Smooth muscle cell (in vitro differentiated cells): ENCODE measurements around the gene TTBK1. TPM values are rescaled to one million over a fixed set of nuclear protein-coding genes. Genes with fewer than 3 reads are reported as not detected.
A peak's percentile ranks its signal among the peaks of the same experiment; 100 is the strongest.

Experiments
- DNase-seq: peaks from one replicate; lab custom pipeline; 2025; ENCODE audit not compliant: unreplicated experiment; lab: John Stamatoyannopoulos, UW
- H2AFZ ChIP-seq: fragments of 200-600 bp; sonication (generic); 2 replicates; pipeline ENCODE4 v1.6.0; 2016; ENCODE audit warnings: antibody characterized with exemption, low read depth, mild to moderate bottlenecking
- H3F3A ChIP-seq: fragments of 200-600 bp; sonication (generic); 2 replicates; pipeline ENCODE4 v1.6.0; 2017; ENCODE audit warnings: antibody characterized with exemption, low read depth
- H3K27ac ChIP-seq: fragments of 200-600 bp; sonication (generic); 2 replicates; pipeline ENCODE4 v1.5.1; 2016; ENCODE audit warnings: low read depth, mild to moderate bottlenecking
- H3K27me3 ChIP-seq: fragments of 200-600 bp; sonication (generic); 2 replicates; pipeline ENCODE4 v1.6.1; 2016; ENCODE audit warnings: low read depth, mild to moderate bottlenecking
- H3K36me3 ChIP-seq: fragments of 200-600 bp; sonication (generic); 2 replicates; pipeline ENCODE4 v1.5.1; 2016; ENCODE audit warnings: low read depth
- H3K4me1 ChIP-seq: fragments of 200-600 bp; sonication (generic); 2 replicates; pipeline ENCODE4 v1.5.1; 2016; ENCODE audit warnings: low read depth
- H3K4me2 ChIP-seq: fragments of 200-600 bp; sonication (generic); 2 replicates; pipeline ENCODE4 v1.6.0; 2016; ENCODE audit warnings: mild to moderate bottlenecking
- H3K4me3 ChIP-seq: fragments of 200-600 bp; sonication (generic); 2 replicates; pipeline ENCODE4 v1.5.1; 2016; ENCODE audit warnings: mild to moderate bottlenecking
- H3K79me2 ChIP-seq: fragments of 200-600 bp; sonication (generic); 2 replicates; pipeline ENCODE4 v1.6.0; 2016; ENCODE audit warnings: low read depth, mild to moderate bottlenecking
- H3K9ac ChIP-seq: fragments of 200-600 bp; sonication (generic); 2 replicates; pipeline ENCODE4 v1.6.0; 2016; ENCODE audit warnings: low read depth
- H3K9me3 ChIP-seq: fragments of 200-600 bp; sonication (generic); replicated peaks from 2 replicates; pipeline ENCODE4 v1.5.1; 2016; ENCODE audit warnings: low read depth
- H4K20me1 ChIP-seq: fragments of 200-600 bp; sonication (generic); 2 replicates; pipeline ENCODE4 v1.6.0; 2016; ENCODE audit warnings: low read depth
- WGBS: methylation state at CpG from one replicate; pipeline ENCODE4 v1.1.7; 2016; ENCODE audit warnings: low lambda C conversion rate; 5-methylcytosine and 5-hydroxymethylcytosine counted together
- polyA plus RNA-seq: library from polyadenylated mRNA; unstranded; fragments of >200 nt; fragmentation: Nextera tagmentation; extraction: Ambion mirVana; gene quantifications from 2 replicates; pipeline ENCODE4 v1.2.1, GENCODE V29; 2016
- total RNA-seq: library from RNA; depleted of rRNA; stranded (reverse); fragments of >200 nt; gene quantifications from 2 replicates; pipeline ENCODE4 v1.2.3, GENCODE V29; 2014
- TF ChIP-seq, protein P1 (sequence below): fragments of 200-600 bp; sonication (generic); IDR thresholded peaks from 2 replicates; pipeline ENCODE4 v1.5.1; 2017; ENCODE audit warnings: borderline replicate concordance, mild to moderate bottlenecking, antibody characterized with exemption; ENCODE audit not compliant: insufficient read depth, poor library complexity, severe bottlenecking

TTBK1 gene
- total and polyA plus RNA-seq, 2 experiments from 2014 or later: not detected

DNA sequence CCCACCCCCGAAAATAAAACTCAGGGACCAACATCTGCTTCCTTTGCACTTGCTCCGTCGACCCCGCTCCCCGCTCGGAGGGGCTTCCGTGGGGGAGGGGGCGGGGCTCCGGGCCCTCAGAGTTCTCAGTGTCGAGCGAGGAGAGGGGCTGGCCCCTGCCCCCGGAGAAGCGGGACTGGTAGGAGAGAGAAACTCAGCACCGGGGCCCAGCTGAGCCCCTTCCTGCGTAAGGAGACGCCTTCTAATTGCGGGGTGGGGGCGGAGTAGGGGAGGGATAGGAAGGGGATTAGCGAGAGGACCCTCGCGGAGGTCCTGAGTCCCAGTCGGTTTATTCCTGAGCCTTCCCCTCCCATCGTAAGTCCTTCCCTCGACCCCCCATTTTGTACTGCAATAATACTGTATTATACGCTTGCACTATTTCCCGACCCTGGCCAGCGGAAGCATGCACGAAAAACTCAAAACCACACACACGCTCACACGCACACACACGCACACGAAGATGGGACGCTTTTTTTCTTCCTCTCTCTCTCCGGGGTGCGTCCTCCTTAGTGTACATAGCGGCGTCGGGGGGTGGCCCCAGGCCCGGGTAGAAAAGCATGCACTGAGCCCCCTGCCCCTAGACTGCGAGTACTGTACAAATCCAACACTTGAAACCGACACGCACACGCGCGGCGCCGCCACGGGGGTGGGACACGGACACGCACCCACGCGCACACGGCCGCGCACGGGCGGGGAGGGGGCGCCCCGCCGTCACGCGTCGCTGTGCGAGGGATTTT, 32.7 kb downstream of the TTBK1 start:
- no peaks in the 10 kb centered on the region for H3K36me3 ChIP-seq
- peaks cover 36% of the 10 kb centered on the region for H3K27me3 ChIP-seq
- 21% methylated on average over 52 of the region's 64 CpGs for WGBS
- peaks cover 17% of the 10 kb centered on the region for H3K4me1 ChIP-seq
- no peak for DNase-seq
- peak overlapping the region; percentile 84 for H3K4me2 ChIP-seq
- peak overlapping the region; percentile 54 for H3K4me3 ChIP-seq
- no peaks in the 10 kb centered on the region for H3K9me3 ChIP-seq
- no peaks in the 10 kb centered on the region for H4K20me1 ChIP-seq
- no peak overlapping the region for H3K9ac ChIP-seq
- TF ChIP-seq, protein P1, sequence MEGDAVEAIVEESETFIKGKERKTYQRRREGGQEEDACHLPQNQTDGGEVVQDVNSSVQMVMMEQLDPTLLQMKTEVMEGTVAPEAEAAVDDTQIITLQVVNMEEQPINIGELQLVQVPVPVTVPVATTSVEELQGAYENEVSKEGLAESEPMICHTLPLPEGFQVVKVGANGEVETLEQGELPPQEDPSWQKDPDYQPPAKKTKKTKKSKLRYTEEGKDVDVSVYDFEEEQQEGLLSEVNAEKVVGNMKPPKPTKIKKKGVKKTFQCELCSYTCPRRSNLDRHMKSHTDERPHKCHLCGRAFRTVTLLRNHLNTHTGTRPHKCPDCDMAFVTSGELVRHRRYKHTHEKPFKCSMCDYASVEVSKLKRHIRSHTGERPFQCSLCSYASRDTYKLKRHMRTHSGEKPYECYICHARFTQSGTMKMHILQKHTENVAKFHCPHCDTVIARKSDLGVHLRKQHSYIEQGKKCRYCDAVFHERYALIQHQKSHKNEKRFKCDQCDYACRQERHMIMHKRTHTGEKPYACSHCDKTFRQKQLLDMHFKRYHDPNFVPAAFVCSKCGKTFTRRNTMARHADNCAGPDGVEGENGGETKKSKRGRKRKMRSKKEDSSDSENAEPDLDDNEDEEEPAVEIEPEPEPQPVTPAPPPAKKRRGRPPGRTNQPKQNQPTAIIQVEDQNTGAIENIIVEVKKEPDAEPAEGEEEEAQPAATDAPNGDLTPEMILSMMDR: no peak
- no peaks in the 10 kb centered on the region for H3F3A ChIP-seq
- H2AFZ ChIP-seq: no peak overlapping the region
- H3K27ac ChIP-seq: no peak overlapping the region
- H3K79me2 ChIP-seq: no peaks in the 10 kb centered on the region

DNA sequence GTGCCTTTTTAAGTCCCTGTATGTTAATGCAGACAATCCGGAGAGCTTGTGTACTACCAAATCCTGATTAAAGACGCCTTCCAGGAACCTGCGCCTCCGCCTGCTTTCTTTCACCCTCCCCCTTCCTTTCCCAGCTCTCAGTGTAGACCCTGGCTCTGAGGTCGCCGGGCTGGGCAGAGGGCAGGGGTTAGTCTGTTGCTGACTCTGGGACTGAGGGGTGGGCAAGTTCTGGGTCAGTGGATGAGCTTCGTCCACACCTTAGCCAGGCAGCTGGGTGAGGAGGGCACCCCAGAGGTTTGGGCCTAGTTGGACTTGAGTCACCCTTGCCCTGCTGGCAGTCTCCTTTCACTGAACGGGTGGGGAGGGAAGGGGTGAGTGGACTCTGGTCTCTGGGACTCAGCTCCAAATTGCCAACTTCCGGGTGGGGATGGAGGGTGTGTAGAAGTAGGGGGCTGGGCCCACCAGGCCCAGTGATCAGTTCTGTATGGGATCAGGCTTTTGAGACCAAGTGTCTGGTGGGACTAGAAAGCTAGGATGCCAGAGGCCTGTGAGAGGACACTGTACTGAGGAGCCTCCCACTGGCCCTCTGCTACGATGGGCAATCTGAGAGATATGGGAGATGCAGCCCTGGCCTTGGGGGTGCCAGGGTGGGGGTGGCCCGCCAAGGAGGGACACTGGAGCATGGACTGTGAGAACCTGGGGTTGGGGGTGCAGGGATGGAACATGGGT, 33.5 kb downstream of the TTBK1 start:
- no peak overlapping the region for H3K4me3 ChIP-seq
- no peaks in the 10 kb centered on the region for H4K20me1 ChIP-seq
- peaks cover 17% of the 10 kb centered on the region for H3K4me1 ChIP-seq
- no peaks in the 10 kb centered on the region for H3K9me3 ChIP-seq
- TF ChIP-seq, protein P1: no peak
- H3K4me2 ChIP-seq: peak overlapping the region; percentile 84
- no peaks in the 10 kb centered on the region for H3K79me2 ChIP-seq
- DNase-seq: no peak
- no peak overlapping the region for H3K27ac ChIP-seq
- H3K9ac ChIP-seq: no peak overlapping the region
- H3K36me3 ChIP-seq: no peaks in the 10 kb centered on the region
- H3K27me3 ChIP-seq: peaks cover 36% of the 10 kb centered on the region
- no peaks in the 10 kb centered on the region for H3F3A ChIP-seq
- no peak overlapping the region for H2AFZ ChIP-seq
- 73% methylated on average over 11 of the region's 11 CpGs for WGBS

DNA sequence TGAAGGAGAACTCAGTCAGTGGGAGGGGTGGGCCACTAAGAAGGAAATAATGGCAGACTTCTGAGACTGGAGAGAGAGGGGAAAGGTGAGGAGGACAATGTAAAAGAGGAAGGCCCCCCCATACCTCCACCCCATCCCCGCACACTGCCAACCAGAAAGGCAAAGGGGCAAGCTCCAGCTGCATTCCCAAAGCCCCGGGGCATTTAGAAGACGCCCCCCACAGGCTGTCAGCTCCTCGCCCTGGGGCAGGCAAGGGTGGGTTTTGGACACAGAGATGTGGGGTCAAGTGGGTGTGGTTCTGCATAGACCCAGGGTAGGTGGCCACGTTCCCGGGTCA, 34.0 kb downstream of the TTBK1 start:
- H3K27me3 ChIP-seq: peaks cover 34% of the 10 kb centered on the region
- H4K20me1 ChIP-seq: no peaks in the 10 kb centered on the region

More for the DNA sequence above, 34.0 kb downstream of the TTBK1 start:
- Histone ChIP-seq H3K4me1 (peaks cover 17% of the 10 kb centered on the region), H3K9ac (no peak overlapping the region), H3F3A (no peaks in the 10 kb centered on the region), H3K27ac (no peak overlapping the region), H2AFZ (no peak overlapping the region), H3K36me3 (no peaks in the 10 kb centered on the region), H3K4me3 (no peak overlapping the region), H3K4me2 (no peak overlapping the region), H3K9me3 (no peaks in the 10 kb centered on the region), H3K79me2 (no peaks in the 10 kb centered on the region)
- no peak for DNase-seq
- TF ChIP-seq, protein P1: no peak
- 95% methylated on average over 6 of the region's 6 CpGs for WGBS
